Measurements from ENCODE around the gene C6orf132.

GRCh38 chr6:42051268-42051653 lies 91.2 kb downstream of the C6orf132 start:
- TF ChIP-seq CTCF (IDR thresholded peaks at IDR 0.05) (no peak), EP300 (IDR thresholded peaks at IDR 0.05) (no peak), POLR2AphosphoS5 (IDR thresholded peaks at IDR 0.05) (no peak)
